ENCODE measurements around the gene WDR62.

GRCh38 chr19:36084231-36085009 is 29.7 kb downstream of the WDR62 start:
- TF ChIP-seq, protein P1, sequence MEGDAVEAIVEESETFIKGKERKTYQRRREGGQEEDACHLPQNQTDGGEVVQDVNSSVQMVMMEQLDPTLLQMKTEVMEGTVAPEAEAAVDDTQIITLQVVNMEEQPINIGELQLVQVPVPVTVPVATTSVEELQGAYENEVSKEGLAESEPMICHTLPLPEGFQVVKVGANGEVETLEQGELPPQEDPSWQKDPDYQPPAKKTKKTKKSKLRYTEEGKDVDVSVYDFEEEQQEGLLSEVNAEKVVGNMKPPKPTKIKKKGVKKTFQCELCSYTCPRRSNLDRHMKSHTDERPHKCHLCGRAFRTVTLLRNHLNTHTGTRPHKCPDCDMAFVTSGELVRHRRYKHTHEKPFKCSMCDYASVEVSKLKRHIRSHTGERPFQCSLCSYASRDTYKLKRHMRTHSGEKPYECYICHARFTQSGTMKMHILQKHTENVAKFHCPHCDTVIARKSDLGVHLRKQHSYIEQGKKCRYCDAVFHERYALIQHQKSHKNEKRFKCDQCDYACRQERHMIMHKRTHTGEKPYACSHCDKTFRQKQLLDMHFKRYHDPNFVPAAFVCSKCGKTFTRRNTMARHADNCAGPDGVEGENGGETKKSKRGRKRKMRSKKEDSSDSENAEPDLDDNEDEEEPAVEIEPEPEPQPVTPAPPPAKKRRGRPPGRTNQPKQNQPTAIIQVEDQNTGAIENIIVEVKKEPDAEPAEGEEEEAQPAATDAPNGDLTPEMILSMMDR (IDR thresholded peaks at IDR 0.05), result no peak
- TF ChIP-seq POLR2A (IDR thresholded peaks at IDR 0.05) (no peak), POLR2AphosphoS5 (IDR thresholded peaks at IDR 0.05) (no peak)
